ENCODE results near the gene PITX2. TPM values are rescaled to one million over a fixed set of nuclear protein-coding genes. Genes with fewer than 3 reads are reported as not detected.

PITX2 gene
- 0.87 and 0.99 TPM in 2 replicates for total RNA-seq

DNA sequence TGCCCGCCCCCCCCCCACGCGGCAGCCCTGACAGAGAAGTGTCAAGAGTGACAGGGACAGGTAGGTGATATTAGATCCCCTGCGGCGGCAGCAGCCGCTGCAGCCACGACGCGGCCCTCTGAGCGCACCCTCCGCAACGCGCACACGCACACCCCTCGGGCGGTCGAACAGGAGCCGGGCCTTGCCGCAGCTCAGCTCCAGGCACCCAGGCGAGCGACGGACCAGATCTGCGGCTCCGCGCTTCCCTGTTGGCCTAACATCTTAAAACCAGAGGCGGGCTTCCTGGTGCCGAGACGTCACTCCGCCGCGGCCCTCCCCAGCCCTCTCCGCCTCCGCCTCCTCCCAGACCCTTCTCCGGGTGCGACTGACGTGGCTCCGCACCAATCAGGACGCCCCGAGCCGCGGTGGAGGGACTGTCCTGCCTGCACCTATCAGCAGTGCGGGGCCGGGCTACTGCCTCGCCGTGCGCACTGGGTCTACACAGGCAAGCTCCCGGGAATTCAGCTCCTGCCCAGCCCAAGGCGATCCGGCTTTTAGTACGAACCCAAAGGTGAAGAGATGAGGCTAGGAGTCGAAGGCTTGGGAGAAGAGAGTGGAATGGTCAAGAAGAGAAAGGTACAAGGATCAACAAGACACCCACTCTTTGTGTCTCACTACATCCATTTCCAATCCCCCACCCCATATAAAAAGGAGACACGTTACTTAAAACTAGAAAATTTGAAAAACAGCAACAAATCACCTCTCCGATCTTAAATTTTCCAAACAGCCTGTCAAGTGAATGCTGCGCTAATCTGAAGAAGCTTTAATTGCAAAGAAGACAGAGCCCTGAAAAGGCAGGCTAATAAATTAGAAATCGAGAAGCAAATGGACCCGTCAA is at the start of gene PITX2:
Gene PITX2, minus strand, starts transcription at position 237 of the 877 bp plus-strand sequence. CDS start 617 bp downstream, outside the sequence.

Other genes starting within 250 kb of the PITX2 start
- gene ENPEP, start 146.9 kb downstream of the PITX2 start, total RNA-seq, result 0.33 and 0.87 TPM in 2 replicates

All from smooth muscle cell of trachea (primary cell).